HEK293 (cell line): ENCODE data around the gene MRPS16.
A peak's percentile ranks its signal among the peaks of the same experiment; 100 is the strongest.

Source experiments
- GLI2 ChIP-seq: fragments of 450-650 bp; formaldehyde crosslinking; IDR thresholded peaks from 2 replicates; pipeline ENCODE4; 2017; ENCODE audit warnings: missing biosample characterization, missing genetic modification characterization, low read depth, borderline replicate concordance
- GLI4 ChIP-seq: fragments of 450-650 bp; formaldehyde crosslinking; IDR thresholded peaks from 2 replicates; pipeline ENCODE4 v1.5.1; 2016; ENCODE audit warnings: missing biosample characterization, missing genetic modification characterization
- GLIS2 ChIP-seq: fragments of 450-650 bp; formaldehyde crosslinking; IDR thresholded peaks from 2 replicates; pipeline ENCODE4 v1.5.1; 2016; ENCODE audit warnings: missing biosample characterization, missing genetic modification characterization
- KLF1 ChIP-seq: fragments of 450-650 bp; formaldehyde crosslinking; IDR thresholded peaks from 2 replicates; pipeline ENCODE4 v1.5.1; 2016; ENCODE audit warnings: missing biosample characterization, missing genetic modification characterization
- KLF10 ChIP-seq: fragments of 450-650 bp; IDR thresholded peaks from 2 replicates; pipeline ENCODE4 v1.5.1; 2018; ENCODE audit warnings: missing biosample characterization, mild to moderate bottlenecking, missing genetic modification characterization
- MEIS1 ChIP-seq: sonication (generic); formaldehyde crosslinking; IDR thresholded peaks from 2 replicates; pipeline ENCODE4 v1.8.1; 2022; ENCODE audit warnings: missing genetic modification reagents, mild to moderate bottlenecking, borderline replicate concordance
- MZF1 ChIP-seq: fragments of 450-650 bp; formaldehyde crosslinking; IDR thresholded peaks from 2 replicates; pipeline ENCODE4 v1.5.1; 2017; ENCODE audit warnings: missing biosample characterization, missing genetic modification characterization, borderline replicate concordance
- PBX3 ChIP-seq: sonication (generic); formaldehyde crosslinking; IDR thresholded peaks from 2 replicates; pipeline ENCODE4 v1.8.1; 2022; ENCODE audit warnings: mild to moderate bottlenecking, moderate library complexity, missing genetic modification reagents
- SALL2 ChIP-seq: fragments of 450-650 bp; formaldehyde crosslinking; IDR thresholded peaks from 2 replicates; pipeline ENCODE4 v1.5.0; 2017; ENCODE audit warnings: missing biosample characterization, mild to moderate bottlenecking, missing genetic modification characterization, borderline replicate concordance
- SCRT2 ChIP-seq: fragments of 450-650 bp; formaldehyde crosslinking; IDR thresholded peaks from 2 replicates; pipeline ENCODE4 v1.5.1; 2016; ENCODE audit warnings: missing biosample characterization, missing genetic modification characterization
- YY1 ChIP-seq: fragments of 450-650 bp; formaldehyde crosslinking; IDR thresholded peaks from 2 replicates; pipeline ENCODE4 v1.5.1; 2018; ENCODE audit warnings: missing biosample characterization, missing genetic modification characterization
- YY2 ChIP-seq: fragments of 450-650 bp; formaldehyde crosslinking; IDR thresholded peaks from 2 replicates; pipeline ENCODE4 v1.5.1; 2016; ENCODE audit warnings: missing biosample characterization, missing genetic modification characterization
- ZBTB21 ChIP-seq: fragments of 450-650 bp; formaldehyde crosslinking; IDR thresholded peaks from 2 replicates; pipeline ENCODE4 v1.5.1; 2017; ENCODE audit warnings: missing biosample characterization, missing genetic modification characterization
- ZNF174 ChIP-seq: fragments of 450-650 bp; formaldehyde crosslinking; IDR thresholded peaks from 2 replicates; pipeline ENCODE4 v1.5.0; 2017; ENCODE audit warnings: missing biosample characterization, mild to moderate bottlenecking, missing genetic modification characterization
- ZNF26 ChIP-seq: fragments of 450-650 bp; formaldehyde crosslinking; IDR thresholded peaks from 2 replicates; pipeline ENCODE4 v1.5.1; 2016; ENCODE audit warnings: missing biosample characterization, missing genetic modification characterization
- ZNF274 ChIP-seq, 2 experiments: fragments of 200-500 bp in 1 of 2; fragments of 450-650 bp in 1 of 2; sonication (Bioruptor generic) in 1 of 2; formaldehyde crosslinking in 1 of 2; IDR thresholded peaks; 2 replicates each; pipeline versions ENCODE4 v1.5.1 to v1.6.1; 2014 to 2016; ENCODE audit warnings: borderline replicate concordance in 1 of 2, inconsistent platforms in 1 of 2, low read length in 1 of 2, missing biosample characterization in 1 of 2, missing genetic modification characterization in 1 of 2
- ZNF280C ChIP-seq: fragments of 450-650 bp; formaldehyde crosslinking; IDR thresholded peaks from 2 replicates; pipeline ENCODE4 v1.5.1; 2016; ENCODE audit warnings: missing biosample characterization, missing genetic modification characterization
- ZNF324 ChIP-seq: fragments of 450-650 bp; formaldehyde crosslinking; IDR thresholded peaks from 2 replicates; pipeline ENCODE4 v1.5.1; 2016; ENCODE audit warnings: missing biosample characterization, missing genetic modification characterization
- ZNF335 ChIP-seq: fragments of 450-650 bp; formaldehyde crosslinking; conservative IDR thresholded peaks from 2 replicates; pipeline ENCODE4 v1.5.1; 2016; ENCODE audit warnings: missing biosample characterization, missing genetic modification characterization
- ZNF423 ChIP-seq: fragments of 450-650 bp; formaldehyde crosslinking; IDR thresholded peaks from 2 replicates; pipeline ENCODE4 v1.5.1; 2016; ENCODE audit warnings: missing biosample characterization, missing genetic modification characterization
- ZNF501 ChIP-seq: fragments of 450-650 bp; formaldehyde crosslinking; IDR thresholded peaks from 2 replicates; pipeline ENCODE4 v1.5.1; 2016; ENCODE audit warnings: missing biosample characterization, missing genetic modification characterization
- ZNF513 ChIP-seq: fragments of 450-650 bp; IDR thresholded peaks from 2 replicates; pipeline ENCODE4 v1.5.1; 2018; ENCODE audit warnings: missing biosample characterization, missing genetic modification characterization
- ZNF548 ChIP-seq: fragments of 450-650 bp; formaldehyde crosslinking; IDR thresholded peaks from 2 replicates; pipeline ENCODE4 v1.5.1; 2016; ENCODE audit warnings: missing biosample characterization, missing genetic modification characterization
- ZNF549 ChIP-seq: fragments of 450-650 bp; IDR thresholded peaks from 2 replicates; pipeline ENCODE4 v1.5.1; 2018; ENCODE audit warnings: missing biosample characterization, missing genetic modification characterization, mild to moderate bottlenecking, inconsistent platforms, moderate library complexity
- ZNF555 ChIP-seq: fragments of 450-650 bp; formaldehyde crosslinking; conservative IDR thresholded peaks from 2 replicates; pipeline ENCODE4 v1.5.1; 2017; ENCODE audit warnings: missing biosample characterization, mild to moderate bottlenecking, missing genetic modification characterization, inconsistent platforms
- ZNF571 ChIP-seq: fragments of 450-650 bp; formaldehyde crosslinking; IDR thresholded peaks from 2 replicates; pipeline ENCODE4 v1.5.0; 2017; ENCODE audit warnings: missing biosample characterization, missing genetic modification characterization
- ZNF580 ChIP-seq: fragments of 450-650 bp; formaldehyde crosslinking; IDR thresholded peaks from 2 replicates; pipeline ENCODE4 v1.5.1; 2016; ENCODE audit warnings: missing biosample characterization, missing genetic modification characterization
- ZNF785 ChIP-seq: fragments of 450-650 bp; formaldehyde crosslinking; IDR thresholded peaks from 2 replicates; pipeline ENCODE4 v1.5.1; 2016; ENCODE audit warnings: missing biosample characterization, missing genetic modification characterization
- ZSCAN5A ChIP-seq: fragments of 450-650 bp; formaldehyde crosslinking; IDR thresholded peaks from 2 replicates; pipeline ENCODE4 v1.5.1; 2016; ENCODE audit warnings: missing biosample characterization, missing genetic modification characterization
- TF ChIP-seq, protein P1 (sequence below): fragments of 450-650 bp; formaldehyde crosslinking; IDR thresholded peaks from 2 replicates; pipeline ENCODE4 v1.5.1; 2016; ENCODE audit warnings: missing biosample characterization, missing genetic modification characterization

Gene MRPS16

DNA sequence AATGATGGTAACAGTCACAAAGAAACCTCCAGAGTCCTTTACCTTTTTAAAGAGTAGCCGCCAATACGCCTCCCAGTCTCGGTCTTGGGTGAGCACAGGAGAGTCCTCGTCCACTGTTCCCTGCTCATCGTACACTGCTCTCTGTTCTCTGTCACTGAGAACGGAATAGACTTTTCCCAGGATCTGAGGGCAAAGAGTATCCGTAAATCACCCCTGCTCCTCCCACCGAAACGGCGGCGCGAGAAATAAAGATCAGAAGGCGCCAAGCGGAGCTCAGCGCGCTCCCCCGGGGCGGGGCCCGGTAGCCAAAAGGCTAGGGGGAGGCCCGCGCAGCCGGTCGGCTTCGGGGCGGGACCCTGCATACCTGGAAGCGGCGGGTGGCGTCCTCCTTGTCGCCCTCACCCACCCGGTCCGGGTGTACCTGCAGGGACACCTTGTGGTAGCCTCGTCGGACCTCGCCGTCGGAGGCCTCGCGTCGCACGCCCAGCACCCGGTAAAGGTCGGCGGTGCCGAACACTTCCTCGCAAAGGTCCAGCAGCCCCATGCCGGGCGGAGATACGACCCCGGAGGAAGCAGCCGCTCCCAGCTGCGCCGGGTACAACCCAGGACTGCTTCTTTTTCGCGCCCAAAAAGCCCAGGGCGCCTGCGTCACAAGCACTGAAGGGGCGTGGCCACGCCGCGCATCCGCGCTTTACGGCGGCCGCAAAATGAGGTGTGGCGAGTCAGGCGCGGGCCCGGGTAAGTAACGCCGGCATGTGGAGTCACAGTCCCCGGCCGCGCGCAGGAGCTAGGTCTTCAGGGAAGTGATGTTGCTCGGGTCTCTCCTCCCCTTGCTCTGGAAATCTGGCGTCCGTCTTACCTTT is 5.6 kb downstream of the MRPS16 start, which contains the start of gene DNAJC9 (continued):
- TF ChIP-seq ZNF785 = 0 out of 2 replicates have a peak, but pooled peaks have one; percentile 19
- TF ChIP-seq GLIS2 (tag by site-specific recombination) = peak; percentile 95
- TF ChIP-seq ZNF280C (tag by site-specific recombination) = no peak
- no peak for TF ChIP-seq SALL2 (tag by site-specific recombination)
- no peak for TF ChIP-seq ZNF26 (tag by site-specific recombination)
- TF ChIP-seq ZNF548 (tag by site-specific recombination) = no peak
- TF ChIP-seq KLF10 (tag by site-specific recombination) = peak; percentile 57
- peak; percentile 100 for TF ChIP-seq ZNF501 (tag by site-specific recombination)
- peak; percentile 85 for TF ChIP-seq ZNF423 (tag by site-specific recombination)
- no peak for TF ChIP-seq MZF1 (tag by site-specific recombination)
- no peak for TF ChIP-seq ZNF571
- no peak for TF ChIP-seq ZNF555 (tag by site-specific recombination)
- peak; percentile 76 for TF ChIP-seq ZBTB21 (tag by site-specific recombination)
- TF ChIP-seq ZNF335 = peak; percentile 83
- TF ChIP-seq ZNF174 = no peak
- no peak for TF ChIP-seq ZNF513
- no peak for TF ChIP-seq ZNF274 (IDR thresholded peaks at IDR 0.05; ENCODE audit: low read length)
- TF ChIP-seq ZNF274 (tag by site-specific recombination; IDR thresholded peaks at IDR 0.05; ENCODE audit: borderline replicate concordance) = no peak
- no peak; the same call in 1 of the 2 replicates for TF ChIP-seq ZNF324
- TF ChIP-seq YY1 (tag by site-specific recombination) = peak; percentile 43; the same call in 1 of the 2 replicates
- no peak for TF ChIP-seq YY2
- TF ChIP-seq GLI4 (tag by site-specific recombination) = peak; percentile 81; the same call in 1 of the 2 replicates
- peak; percentile 68; the same call in 1 of the 2 replicates for TF ChIP-seq ZNF580 (tag by site-specific recombination)
- TF ChIP-seq PBX3 (CRISPR knock-in tag) = peak; percentile 91; the same call in 1 of the 2 replicates
- TF ChIP-seq ZNF549 (tag by site-specific recombination) = no peak
- peak; percentile 95 for TF ChIP-seq ZSCAN5A (tag by site-specific recombination)
- peak; percentile 87 for TF ChIP-seq KLF1 (tag by site-specific recombination)
- TF ChIP-seq GLI2 = no peak; the same call in 1 of the 2 replicates
- TF ChIP-seq SCRT2 (tag by site-specific recombination) = 0 out of 2 replicates have a peak, but pooled peaks have one; percentile 22
- TF ChIP-seq, protein P1, sequence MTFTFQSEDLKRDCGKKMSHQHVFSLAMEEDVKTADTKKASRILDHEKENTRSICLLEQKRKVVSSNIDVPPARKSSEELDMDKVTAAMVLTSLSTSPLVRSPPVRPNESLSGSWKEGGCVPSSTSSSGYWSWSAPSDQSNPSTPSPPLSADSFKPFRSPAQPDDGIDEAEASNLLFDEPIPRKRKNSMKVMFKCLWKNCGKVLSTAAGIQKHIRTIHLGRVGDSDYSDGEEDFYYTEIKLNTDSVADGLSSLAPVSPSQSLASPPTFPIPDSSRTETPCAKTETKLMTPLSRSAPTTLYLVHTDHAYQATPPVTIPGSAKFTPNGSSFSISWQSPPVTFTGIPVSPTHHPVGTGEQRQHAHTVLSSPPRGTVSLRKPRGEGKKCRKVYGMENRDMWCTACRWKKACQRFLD (tag by site-specific recombination) = 0 out of 2 replicates have a peak, but pooled peaks have one; percentile 23
- no peak for TF ChIP-seq MEIS1 (CRISPR knock-in tag)
